Right cardiac atrium (tissue), 5 donors: Measurements from ENCODE around the gene XAGE3. TPM values are rescaled to one million over a fixed set of nuclear protein-coding genes. Genes with fewer than 3 reads are reported as not detected.
"Not testable (repeated sequence)": the region's sequence is repeated elsewhere in the genome, so short reads cannot be mapped to it uniquely, and the experiment has no call there.

Source experiments
- ATAC-seq, 2 donors: fragments of 200-7000 bp; cut with Tn5 transposase; one replicate each; pipeline versions ENCODE4 v1.8.0 to v1.9.1; 2020; ENCODE audit warnings: moderate library complexity in 2 of 2, mild to moderate bottlenecking in 1 of 2
- DNase-seq, 3 donors: peaks; one replicate each; pipeline ENCODE4 v3.0.0-alpha.2; 2020
- H3K27ac ChIP-seq: one replicate; pipeline ENCODE4 v1.5.1; 2013; ENCODE audit warnings: mild to moderate bottlenecking, low read length, control low read depth, moderate library complexity
- H3K27me3 ChIP-seq: one replicate; pipeline ENCODE4 v1.6.1; 2013; ENCODE audit not compliant: control insufficient read depth, insufficient read depth
- H3K4me1 ChIP-seq: one replicate; pipeline ENCODE4 v1.6.1; 2013; ENCODE audit warnings: low read length; ENCODE audit not compliant: control insufficient read depth, insufficient read depth
- H3K4me3 ChIP-seq: one replicate; pipeline ENCODE4 v1.5.1; 2013; ENCODE audit warnings: low read length, control low read depth
- H3K9me3 ChIP-seq: one replicate; pipeline ENCODE4 v1.6.1; 2013; ENCODE audit warnings: low read length; ENCODE audit not compliant: control insufficient read depth
- WGBS: extraction: QIAGEN DNeasy Blood & Tissue Kit; methylation state at CpG from one replicate; pipeline ENCODE4 v1.1.7; 2013; 5-methylcytosine and 5-hydroxymethylcytosine counted together
- intact Hi-C, 4 donors: fragments of 100-400 bp; cut with DNase I; formaldehyde crosslinking; loops; one replicate each; pipeline versions ENCODE4 v1.11.0 to v1.14.0; 2022 to 2023
- polyA plus RNA-seq: library from polyadenylated mRNA; stranded (reverse); fragments of 200-250 nt; gene quantifications from one replicate; pipeline ENCODE4 v1.2.3, GENCODE V29; 2013
- total RNA-seq, 4 donors: library from RNA; stranded (reverse); fragmentation: NEBNext Ultra II Directional; extraction: Animal tissue kit (Norgen Biotek cat#: 25700); gene quantifications; one replicate each; pipeline ENCODE4 v1.2.1, GENCODE V29; 2021
- donor health status: healthy with polysubstance abuse.
- donor health status: DM: no; HTN: yes; CAD: no.
- donor health status: DM: no; HTN: no; CAD: no.
- donor health status: DM: no; HTN: yes; CAD: no; lungs with severe emphysema.
- donor health status: DM: yes; HTN: yes; CAD: no.

Gene XAGE3
- total and polyA plus RNA-seq, 5 donors, result not detected

- H3K4me1 ChIP-seq, H3K27ac ChIP-seq, H3K27me3 ChIP-seq, DNase-seq, intact Hi-C loops, H3K4me3 ChIP-seq, H3K9me3 ChIP-seq: not testable (repeated sequence)
- WGBS, result no CpG with 5 or more reads among the region's 9 CpGs
- ATAC-seq, result peak; percentile 45 to 66
Measured at GRCh38 chrX:52888090-52888489, 20.2 kb upstream of the XAGE3 start.

- H3K4me1 ChIP-seq, intact Hi-C loops, H3K9me3 ChIP-seq, ATAC-seq, DNase-seq, H3K27ac ChIP-seq, H3K4me3 ChIP-seq, H3K27me3 ChIP-seq: not testable (repeated sequence)
- WGBS, result no CpG with 5 or more reads among the region's 10 CpGs
Measured at GRCh38 chrX:52887459-52887858, 19.6 kb upstream of the XAGE3 start.

DNA sequence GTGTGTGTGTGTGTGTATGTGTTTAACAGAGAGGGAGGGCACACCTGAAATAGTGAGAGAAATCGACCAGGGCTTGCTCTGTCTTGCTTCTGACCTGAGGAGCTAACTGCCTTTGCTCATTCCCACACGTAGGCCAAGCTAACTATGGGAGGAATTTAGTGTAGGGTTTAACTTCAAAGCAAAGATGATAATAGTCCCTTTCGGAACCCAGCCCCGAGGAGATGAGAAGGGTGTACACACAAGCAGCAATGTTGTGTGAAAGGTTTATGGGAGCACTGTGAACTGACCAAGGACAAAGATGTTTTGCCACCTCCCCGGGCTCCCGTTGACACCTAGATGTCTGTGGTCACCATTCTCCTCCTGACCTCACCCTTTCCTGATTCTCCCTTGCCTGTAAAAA lies 8.5 kb upstream of the XAGE3 start:
- H3K27ac ChIP-seq, H3K27me3 ChIP-seq, H3K4me1 ChIP-seq, intact Hi-C loops, H3K4me3 ChIP-seq, ATAC-seq, H3K9me3 ChIP-seq, DNase-seq: not testable (repeated sequence)
- WGBS, result 58% methylated on average over 6 of the region's 6 CpGs

DNA sequence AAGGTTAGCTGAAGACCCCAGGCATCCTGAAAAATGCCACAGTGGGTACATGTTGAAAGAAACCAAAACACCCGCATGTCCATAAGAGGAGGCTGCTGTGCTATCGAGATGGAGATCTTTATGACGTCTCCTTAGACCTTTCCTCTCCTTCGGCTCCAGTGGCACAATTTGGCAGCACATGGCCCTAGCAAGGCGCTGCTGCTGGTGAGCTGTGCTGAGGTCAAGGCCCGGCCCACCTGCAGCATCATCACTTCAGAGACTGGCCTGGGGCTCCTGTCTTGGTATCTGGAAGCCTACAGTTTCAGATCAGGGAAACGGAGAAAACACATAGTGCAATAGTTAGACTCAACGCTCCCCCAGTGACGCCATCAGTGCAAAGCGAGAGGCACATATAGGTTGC lies 7.6 kb upstream of the XAGE3 start:
- intact Hi-C loops, ATAC-seq, DNase-seq, H3K4me1 ChIP-seq, H3K4me3 ChIP-seq, H3K9me3 ChIP-seq, H3K27me3 ChIP-seq, H3K27ac ChIP-seq: not testable (repeated sequence)
- WGBS, result 91% methylated on average over 7 of the region's 10 CpGs

- H3K27me3 ChIP-seq, result no peaks in the 10 kb centered on the region
- intact Hi-C loops, result no loop called here
- H3K27ac ChIP-seq, result no peak overlapping the region
- H3K9me3 ChIP-seq, result no peaks in the 10 kb centered on the region
- no peaks in the 10 kb centered on the region for H3K4me1 ChIP-seq
- DNase-seq (no peak), ATAC-seq (no peak)
- 42% methylated on average over 5 of the region's 5 CpGs for WGBS
- no peak overlapping the region for H3K4me3 ChIP-seq
Measured at GRCh38 chrX:52874661-52875060, 6.8 kb upstream of the XAGE3 start.

- DNase-seq, intact Hi-C loops, H3K4me3 ChIP-seq, H3K27me3 ChIP-seq, H3K4me1 ChIP-seq, ATAC-seq, H3K9me3 ChIP-seq, H3K27ac ChIP-seq: not testable (repeated sequence)
Measured at GRCh38 chrX:52873825-52874224, 5.9 kb upstream of the XAGE3 start.

- intact Hi-C loops, result no loop called here
Measured at GRCh38 chrX:52870046-52870445, 2.2 kb upstream of the XAGE3 start.

DNA sequence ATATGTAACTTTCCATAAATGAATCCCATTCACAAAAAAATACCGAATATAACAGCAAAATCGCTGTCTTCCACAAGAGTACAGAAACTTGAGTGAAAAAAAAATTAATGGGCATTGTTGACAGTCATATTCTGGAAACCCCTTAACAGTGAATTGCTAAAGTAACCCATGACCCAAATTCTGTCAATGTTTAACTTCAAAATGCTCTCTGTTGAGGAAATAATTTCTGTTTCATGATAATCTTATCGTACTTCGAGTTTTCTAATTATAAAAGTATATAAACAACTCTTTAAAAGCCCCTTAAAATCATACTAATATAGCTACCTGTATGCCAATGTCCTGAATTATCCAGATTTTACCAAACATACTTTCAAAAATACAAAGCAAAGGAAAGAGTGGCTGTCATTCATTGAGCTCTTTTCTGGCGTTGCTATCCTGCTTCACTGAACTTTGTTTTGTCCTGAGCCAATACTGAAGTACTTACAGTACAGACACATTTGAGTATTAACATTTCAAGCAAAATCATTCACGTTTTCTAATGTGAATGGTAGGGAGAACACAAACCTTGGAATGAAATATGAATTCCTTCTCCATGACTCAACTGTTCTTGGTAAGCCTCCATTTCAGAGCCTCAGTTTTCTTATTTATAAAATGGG lies 2.4 kb downstream of the XAGE3 start:
- intact Hi-C loops, result no loop called here
- WGBS, result 63% methylated on average over 6 of the region's 6 CpGs
- DNase-seq (no peak), ATAC-seq (no peak)
- Histone ChIP-seq H3K27ac (no peak overlapping the region), H3K9me3 (no peaks in the 10 kb centered on the region), H3K4me3 (no peak overlapping the region), H3K27me3 (no peaks in the 10 kb centered on the region), H3K4me1 (no peaks in the 10 kb centered on the region)

More at GRCh38 chrX:52870046-52870445, 2.2 kb upstream of the XAGE3 start:
- WGBS, result 79% methylated on average over 1 of the region's 1 CpG
- Histone ChIP-seq H3K4me3 (no peak overlapping the region), H3K9me3 (no peaks in the 10 kb centered on the region), H3K27me3 (no peaks in the 10 kb centered on the region), H3K4me1 (no peaks in the 10 kb centered on the region), H3K27ac (no peak overlapping the region)
- no peak for DNase-seq
- ATAC-seq, result no peak

DNA sequence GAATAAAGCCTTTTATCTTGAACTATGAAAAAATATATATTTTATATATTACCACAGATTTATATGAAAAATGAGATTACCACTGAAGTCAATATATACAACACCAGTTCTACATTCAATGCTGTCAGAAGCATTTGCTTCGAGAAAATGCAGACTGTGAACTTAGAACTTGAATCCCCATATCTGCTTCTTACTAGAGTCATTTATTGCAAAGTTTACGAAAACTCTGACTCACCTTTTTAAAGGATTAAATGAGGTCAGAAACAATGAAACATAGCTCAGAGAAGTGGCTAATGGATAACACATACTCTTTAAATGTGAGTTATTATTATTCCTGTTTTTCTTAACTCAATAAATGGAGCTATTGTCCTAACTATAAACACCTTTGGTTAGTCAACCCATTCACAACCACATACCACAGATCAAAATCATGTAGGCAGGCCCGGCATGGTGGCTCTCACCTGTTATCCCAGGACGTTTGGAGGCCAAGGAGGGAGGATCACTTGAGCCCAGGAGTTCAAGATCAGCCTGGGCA lies 10.8 kb downstream of the XAGE3 start:
- H3K27me3 ChIP-seq, H3K9me3 ChIP-seq, H3K4me1 ChIP-seq, intact Hi-C loops, DNase-seq, H3K27ac ChIP-seq, H3K4me3 ChIP-seq, ATAC-seq: not testable (repeated sequence)
- WGBS, result 59% methylated on average over 4 of the region's 4 CpGs

- no peak for ATAC-seq
- no peak overlapping the region for H3K27ac ChIP-seq
- H3K27me3 ChIP-seq, result no peaks in the 10 kb centered on the region
- no peaks in the 10 kb centered on the region for H3K9me3 ChIP-seq
- WGBS, result 78% methylated on average over 9 of the region's 9 CpGs
- H3K4me3 ChIP-seq, result no peak overlapping the region
- no peaks in the 10 kb centered on the region for H3K4me1 ChIP-seq
- intact Hi-C loops, result no loop called here
- DNase-seq, result no peak
Measured at GRCh38 chrX:52852110-52852860, 15.6 kb downstream of the XAGE3 start.

DNA sequence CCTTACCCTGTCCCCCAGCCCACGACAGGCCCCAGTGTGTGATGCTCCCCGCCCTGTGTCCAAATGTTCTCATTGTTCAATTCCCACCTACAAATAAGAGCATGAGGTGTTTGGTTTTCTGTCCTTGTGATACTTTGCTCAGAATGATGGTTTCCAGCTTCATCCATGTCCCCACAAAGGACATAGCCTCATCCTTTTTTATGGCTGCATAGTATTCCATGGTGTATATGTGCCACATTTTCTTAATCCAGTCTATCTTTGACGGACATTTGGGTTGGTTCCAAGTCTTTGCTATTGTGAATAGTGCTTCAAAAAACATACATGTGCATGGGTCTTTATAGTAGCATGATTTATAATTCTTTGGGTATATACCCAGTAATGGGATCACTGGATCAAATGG lies 24.3 kb downstream of the XAGE3 start:
- H3K27me3 ChIP-seq, DNase-seq, intact Hi-C loops, H3K27ac ChIP-seq, H3K4me1 ChIP-seq, H3K4me3 ChIP-seq, ATAC-seq, H3K9me3 ChIP-seq: not testable (repeated sequence)
- WGBS, result 80% methylated on average over 3 of the region's 3 CpGs
